NB4 (cell line): ENCODE measurements around the gene ABHD17A.

Source experiments
- POLR2A ChIP-seq: IDR thresholded peaks from 2 replicates; pipeline ENCODE4 v1.6.1; 2011; ENCODE audit warnings: mild to moderate bottlenecking; ENCODE audit not compliant: insufficient read length; ENCODE audit errors: extremely low read depth
- TF ChIP-seq, protein P1 (sequence below): IDR thresholded peaks from one replicate; pipeline ENCODE4 v1.5.1; 2012; ENCODE audit warnings: low read depth, low read length
- TF ChIP-seq, protein P2 (sequence below): IDR thresholded peaks from 2 replicates; pipeline ENCODE4 v1.6.1; 2011; ENCODE audit warnings: low read depth, low read length

DNA sequence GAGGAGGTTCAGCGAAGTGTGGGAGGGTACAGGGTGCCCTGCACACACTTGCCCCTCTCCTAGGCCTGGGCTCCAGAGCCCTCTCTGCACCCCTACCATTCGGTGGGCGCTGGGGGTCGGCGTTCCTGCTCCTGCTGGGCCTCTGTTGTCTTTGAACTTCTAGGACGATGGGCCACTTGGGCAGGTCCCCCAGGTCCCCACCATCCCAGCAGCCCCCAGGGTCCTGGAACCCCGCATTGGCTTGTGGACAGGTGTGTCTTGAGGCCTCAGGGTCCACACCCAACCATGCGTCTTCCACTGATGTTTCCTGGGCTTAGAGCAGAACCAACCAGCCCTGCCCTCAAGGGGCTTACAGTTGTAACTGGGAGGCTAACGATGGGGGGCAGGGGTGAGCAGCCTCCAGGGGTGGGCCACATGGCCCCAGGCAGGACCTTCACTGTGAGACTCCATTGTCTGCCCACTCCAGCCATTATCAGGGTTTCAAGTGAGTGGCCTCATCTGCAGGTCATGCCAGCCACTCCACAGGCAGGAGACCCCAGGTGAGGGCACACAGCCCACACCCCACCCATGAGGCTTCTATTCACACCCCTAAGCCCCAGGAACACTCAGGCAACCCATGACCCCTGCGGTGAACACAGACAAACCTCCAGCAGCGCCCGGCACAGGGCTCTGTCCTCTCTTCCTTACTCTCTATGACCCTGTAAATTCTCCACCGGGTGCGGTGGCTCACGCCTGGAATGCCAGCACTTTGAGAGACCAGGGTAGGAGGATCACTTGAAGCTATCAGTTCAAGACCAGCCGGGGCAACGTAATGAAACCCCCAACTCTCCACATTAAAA is 19.9 kb downstream of the ABHD17A start:
- TF ChIP-seq, protein P1, sequence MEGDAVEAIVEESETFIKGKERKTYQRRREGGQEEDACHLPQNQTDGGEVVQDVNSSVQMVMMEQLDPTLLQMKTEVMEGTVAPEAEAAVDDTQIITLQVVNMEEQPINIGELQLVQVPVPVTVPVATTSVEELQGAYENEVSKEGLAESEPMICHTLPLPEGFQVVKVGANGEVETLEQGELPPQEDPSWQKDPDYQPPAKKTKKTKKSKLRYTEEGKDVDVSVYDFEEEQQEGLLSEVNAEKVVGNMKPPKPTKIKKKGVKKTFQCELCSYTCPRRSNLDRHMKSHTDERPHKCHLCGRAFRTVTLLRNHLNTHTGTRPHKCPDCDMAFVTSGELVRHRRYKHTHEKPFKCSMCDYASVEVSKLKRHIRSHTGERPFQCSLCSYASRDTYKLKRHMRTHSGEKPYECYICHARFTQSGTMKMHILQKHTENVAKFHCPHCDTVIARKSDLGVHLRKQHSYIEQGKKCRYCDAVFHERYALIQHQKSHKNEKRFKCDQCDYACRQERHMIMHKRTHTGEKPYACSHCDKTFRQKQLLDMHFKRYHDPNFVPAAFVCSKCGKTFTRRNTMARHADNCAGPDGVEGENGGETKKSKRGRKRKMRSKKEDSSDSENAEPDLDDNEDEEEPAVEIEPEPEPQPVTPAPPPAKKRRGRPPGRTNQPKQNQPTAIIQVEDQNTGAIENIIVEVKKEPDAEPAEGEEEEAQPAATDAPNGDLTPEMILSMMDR: no peak
- no peak for TF ChIP-seq POLR2A
- TF ChIP-seq, protein P2, sequence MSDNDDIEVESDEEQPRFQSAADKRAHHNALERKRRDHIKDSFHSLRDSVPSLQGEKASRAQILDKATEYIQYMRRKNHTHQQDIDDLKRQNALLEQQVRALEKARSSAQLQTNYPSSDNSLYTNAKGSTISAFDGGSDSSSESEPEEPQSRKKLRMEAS: no peak
